GM23248 (cell line): ENCODE results near the gene NHLRC3. TPM values are rescaled to one million over a fixed set of nuclear protein-coding genes. Genes with fewer than 3 reads are reported as not detected.
"Not testable (repeated sequence)": the region's sequence is repeated elsewhere in the genome, so short reads cannot be mapped to it uniquely, and the experiment has no call there.

Experiments
- DNase-seq: peaks from one replicate; pipeline ENCODE4 v3.0.0-alpha.2; 2015
- H2AFZ ChIP-seq: fragments of 200-600 bp; sonication (generic); 2 replicates; pipeline ENCODE4 v1.6.1; 2016; ENCODE audit warnings: antibody characterized with exemption
- H3F3A ChIP-seq: fragments of 200-600 bp; sonication (generic); 2 replicates; pipeline ENCODE4 v1.6.1; 2016; ENCODE audit warnings: mild to moderate bottlenecking, antibody characterized with exemption, mixed run types; ENCODE audit not compliant: insufficient read depth
- H3K27ac ChIP-seq: fragments of 200-600 bp; sonication (generic); 2 replicates; pipeline ENCODE4 v1.5.1; 2016; ENCODE audit warnings: mild to moderate bottlenecking
- H3K27me3 ChIP-seq: fragments of 200-600 bp; sonication (generic); replicated peaks from 2 replicates; pipeline ENCODE4 v1.6.1; 2016; ENCODE audit warnings: mild to moderate bottlenecking; ENCODE audit not compliant: insufficient read depth
- H3K36me3 ChIP-seq: fragments of 200-600 bp; sonication (generic); 2 replicates; pipeline ENCODE4 v1.6.1; 2016; ENCODE audit warnings: low read depth, mild to moderate bottlenecking
- H3K4me1 ChIP-seq: fragments of 200-600 bp; sonication (generic); 2 replicates; pipeline ENCODE4 v1.6.1; 2016; ENCODE audit warnings: mild to moderate bottlenecking; ENCODE audit not compliant: insufficient read depth
- H3K4me2 ChIP-seq: fragments of 200-600 bp; sonication (generic); one replicate; pipeline ENCODE4 v1.6.1; 2016; ENCODE audit warnings: mild to moderate bottlenecking; ENCODE audit not compliant: unreplicated experiment
- H3K4me3 ChIP-seq: fragments of 200-600 bp; sonication (generic); 2 replicates; pipeline ENCODE4 v1.5.1; 2016; ENCODE audit warnings: mild to moderate bottlenecking
- H3K79me2 ChIP-seq: fragments of 200-600 bp; sonication (generic); 2 replicates; pipeline ENCODE4 v1.6.1; 2016; ENCODE audit warnings: mild to moderate bottlenecking; ENCODE audit not compliant: insufficient read depth
- H3K9ac ChIP-seq: fragments of 200-600 bp; sonication (generic); 2 replicates; pipeline ENCODE4 v1.6.1; 2016; ENCODE audit warnings: mild to moderate bottlenecking
- H3K9me2 ChIP-seq: fragments of 200-600 bp; sonication (generic); 2 replicates; pipeline ENCODE4 v1.6.1; 2016; ENCODE audit warnings: mixed run types, mild to moderate bottlenecking, moderate library complexity; ENCODE audit not compliant: insufficient read depth
- H3K9me3 ChIP-seq: fragments of 200-600 bp; sonication (generic); one replicate; pipeline ENCODE4 v1.6.1; 2017; ENCODE audit warnings: low read depth
- H4K20me1 ChIP-seq: fragments of 200-600 bp; sonication (generic); 2 replicates; pipeline ENCODE4 v1.6.0; 2016; ENCODE audit not compliant: insufficient read depth
- EZH2 ChIP-seq: fragments of 200-600 bp; sonication (generic); IDR thresholded peaks from 2 replicates; pipeline ENCODE4 v1.6.1; 2018; ENCODE audit warnings: antibody characterized with exemption, mild to moderate bottlenecking; ENCODE audit not compliant: insufficient read depth, poor library complexity, severe bottlenecking
- EZH2phosphoT487 ChIP-seq: fragments of 200-600 bp; sonication (generic); IDR thresholded peaks from 2 replicates; pipeline ENCODE4 v1.6.1; 2018; ENCODE audit warnings: antibody characterized with exemption, moderate library complexity, mild to moderate bottlenecking, low read depth; ENCODE audit not compliant: insufficient read depth
- WGBS, 2 experiments: methylation state at CpG; one replicate each; pipeline ENCODE4 v1.1.6; 2015 to 2017; ENCODE audit warnings: low lambda C conversion rate in 2 of 2, low coverage in 1 of 2; ENCODE audit errors: missing lambda C conversion rate in 2 of 2; 5-methylcytosine and 5-hydroxymethylcytosine counted together
- in situ Hi-C: fragments of 300-500 bp; cut with MboI; formaldehyde crosslinking; loops from 2 replicates; pipeline ENCODE4 v1.15.0; 2020
- polyA plus RNA-seq: library from polyadenylated mRNA; unstranded; fragments of >200 nt; fragmentation: Nextera tagmentation; extraction: Ambion mirVana; gene quantifications from 2 replicates; pipeline ENCODE4 v1.2.1, GENCODE V29; 2016
- total RNA-seq: library from RNA; depleted of rRNA; stranded (reverse); fragments of >200 nt; shearing (Covaris generic); gene quantifications from 2 replicates; pipeline ENCODE4 v1.2.3, GENCODE V29; 2014

The NHLRC3 gene
- total and polyA plus RNA-seq, 2 experiments from 2014 or later, result 7.6 to 7.8 TPM

- Histone ChIP-seq H2AFZ (no peak overlapping the region), H3K9me3 (no peaks in the 10 kb centered on the region), H3K27ac (no peak overlapping the region), H3K79me2 (no peaks in the 10 kb centered on the region), H3K27me3 (0 out of 2 replicates have a peak, but pooled peaks cover 9% of the 10 kb centered on the region), H3K9ac (no peak overlapping the region), H3K4me3 (no peak overlapping the region), H3K9me2 (no peaks in the 10 kb centered on the region), H4K20me1 (no peaks in the 10 kb centered on the region), H3K4me2 (no peak overlapping the region), H3K36me3 (no peaks in the 10 kb centered on the region), H3K4me1 (no peaks in the 10 kb centered on the region), H3F3A (no peaks in the 10 kb centered on the region)
- 7 to 12% methylated on average over 2 of the region's 2 CpGs for WGBS, 2 experiments
- DNase-seq, result no peak
- TF ChIP-seq EZH2phosphoT487 (no peak), EZH2 (no peak)
- in situ Hi-C loops, result no loop called here
Observed at GRCh38 chr13:39072842-39073241, 34.6 kb downstream of the NHLRC3 start.

- in situ Hi-C loops, result no loop called here
- TF ChIP-seq EZH2 (no peak), EZH2phosphoT487 (no peak)
- Histone ChIP-seq H3F3A (no peaks in the 10 kb centered on the region), H3K27me3 (0 out of 2 replicates have a peak, but pooled peaks cover 9% of the 10 kb centered on the region), H3K9ac (no peak overlapping the region), H3K36me3 (no peaks in the 10 kb centered on the region), H3K4me1 (no peaks in the 10 kb centered on the region), H3K9me3 (no peaks in the 10 kb centered on the region), H3K4me3 (no peak overlapping the region), H2AFZ (no peak overlapping the region), H3K9me2 (no peaks in the 10 kb centered on the region), H4K20me1 (no peaks in the 10 kb centered on the region), H3K27ac (no peak overlapping the region), H3K79me2 (no peaks in the 10 kb centered on the region), H3K4me2 (no peak overlapping the region)
- 12 to 17% methylated on average over 3 of the region's 3 CpGs for WGBS, 2 experiments
- DNase-seq, result no peak
Observed at GRCh38 chr13:39073983-39074382, 35.7 kb downstream of the NHLRC3 start.

GRCh38 chr13:39086251-39086945 is 48.1 kb downstream of the NHLRC3 start:
- H2AFZ ChIP-seq, H3K9me2 ChIP-seq, H3K27ac ChIP-seq, H3K9me3 ChIP-seq, H3K4me2 ChIP-seq, H3K79me2 ChIP-seq, DNase-seq, H4K20me1 ChIP-seq, H3K4me3 ChIP-seq, H3K36me3 ChIP-seq, H3K9ac ChIP-seq, H3F3A ChIP-seq, in situ Hi-C loops, H3K4me1 ChIP-seq: not testable (repeated sequence)
- 8 to 23% methylated on average over 1 of the region's 1 CpG for WGBS, 2 experiments
- 0 out of 2 replicates have a peak, but pooled peaks cover 10% of the 10 kb centered on the region for H3K27me3 ChIP-seq

- Histone ChIP-seq H3K27me3 (no peaks in the 10 kb centered on the region), H2AFZ (no peak overlapping the region), H3K9ac (no peak overlapping the region), H4K20me1 (no peaks in the 10 kb centered on the region), H3F3A (no peaks in the 10 kb centered on the region), H3K4me2 (no peak overlapping the region), H3K9me2 (no peaks in the 10 kb centered on the region), H3K79me2 (no peaks in the 10 kb centered on the region), H3K9me3 (no peaks in the 10 kb centered on the region), H3K4me3 (no peak overlapping the region), H3K4me1 (no peaks in the 10 kb centered on the region), H3K27ac (no peak overlapping the region), H3K36me3 (no peaks in the 10 kb centered on the region)
- TF ChIP-seq EZH2 (no peak), EZH2phosphoT487 (no peak)
- in situ Hi-C loops, result no loop called here
- DNase-seq, result no peak
Observed at GRCh38 chr13:39091586-39091985, 53.3 kb downstream of the NHLRC3 start.

- Histone ChIP-seq H2AFZ (no peak overlapping the region), H3K9me2 (no peaks in the 10 kb centered on the region), H4K20me1 (no peaks in the 10 kb centered on the region), H3K4me2 (no peak overlapping the region), H3K4me1 (no peaks in the 10 kb centered on the region), H3K4me3 (no peak overlapping the region), H3K27ac (no peak overlapping the region), H3K9ac (no peak overlapping the region), H3K79me2 (no peaks in the 10 kb centered on the region), H3K27me3 (no peaks in the 10 kb centered on the region), H3F3A (no peaks in the 10 kb centered on the region), H3K36me3 (no peaks in the 10 kb centered on the region), H3K9me3 (no peaks in the 10 kb centered on the region)
- in situ Hi-C loops, result no loop called here
- no peak for DNase-seq
- no peak for TF ChIP-seq EZH2
- TF ChIP-seq EZH2phosphoT487, result no peak
- WGBS, 2 experiments, result 57 to 65% methylated on average over 2 of the region's 2 CpGs
Observed at GRCh38 chr13:39095500-39095899, 57.2 kb downstream of the NHLRC3 start.
